ENCODE data around the gene RNPC3.

The RNPC3 gene

DNA sequence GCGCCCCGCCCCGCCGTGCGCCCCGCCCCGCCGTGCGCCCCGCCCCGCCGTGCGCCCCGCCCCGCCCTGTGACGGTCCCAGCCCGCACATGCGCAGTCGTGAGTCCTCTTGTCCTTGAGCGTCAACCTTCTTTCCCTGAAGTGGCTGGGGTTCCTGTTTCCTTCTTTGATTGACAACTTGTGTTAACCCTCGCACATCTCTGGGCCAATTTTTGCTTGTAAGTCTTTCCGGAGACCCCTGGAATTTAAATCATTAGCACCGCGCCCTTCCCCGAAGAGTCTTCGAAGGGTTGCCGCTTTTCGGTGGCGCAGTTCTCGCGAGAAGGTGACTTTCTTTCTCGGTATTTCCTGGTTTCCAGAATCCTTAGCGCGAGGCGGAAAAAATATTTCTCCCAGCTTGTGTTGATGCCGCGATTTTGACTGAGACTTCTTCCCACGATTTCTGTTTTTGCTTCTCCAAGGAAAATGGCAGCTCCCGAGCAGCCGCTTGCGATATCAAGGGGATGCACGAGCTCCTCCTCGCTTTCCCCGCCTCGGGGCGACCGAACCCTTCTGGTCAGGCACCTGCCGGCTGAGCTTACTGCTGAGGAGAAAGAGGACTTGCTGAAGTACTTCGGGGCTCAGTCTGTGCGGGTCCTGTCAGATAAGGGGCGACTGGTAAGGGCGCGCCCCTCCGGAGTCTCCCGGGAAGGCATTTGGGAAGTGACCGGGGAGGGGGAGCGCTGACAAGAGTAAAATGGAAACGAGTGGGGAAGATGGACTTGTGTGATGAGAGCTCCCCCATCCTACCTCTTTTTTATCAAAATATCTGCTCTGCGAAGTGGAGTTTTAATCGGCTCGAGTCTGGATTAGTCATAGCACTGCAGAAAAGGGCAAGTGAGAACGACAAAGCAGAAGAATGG, at the start of gene RNPC3:
RNPC3 (plus strand) TSS at position 93 of the 901 bp plus-strand sequence; CDS start at position 465, 372 bp downstream.
- Histone ChIP-seq H3K27ac (ENCODE audit: extremely low read depth, low read depth, low read length) (peak within 1 kb of the TSS; percentile 84), H3K36me3 (ENCODE audit: control insufficient read depth in 2 of 2, insufficient read depth in 1 of 2, low read length in 2 of 2) (peaks cover 0 to 25% of the 10 kb centered on the region in 2 experiments; a peak in 1 of 3 replicates), H3K4me1 (ENCODE audit: control insufficient read depth, insufficient read depth, low read length) (no peaks in the 10 kb centered on the region), H3K4me3 (ENCODE audit: low read depth, low read length) (peak within 1 kb of the TSS; percentile 95), H3K9me3 (ENCODE audit: control insufficient read depth, insufficient read depth, low read depth, low read length) (no peaks in the 10 kb centered on the region)
- ChIA-PET CTCF (interaction anchor here (0.5 to 3.4 kb wide), 3 partner anchors 11 to 1929 kb away, joined by 3 to 11 read pairs (median 3); no protein-coding TSS in a partner anchor), POLR2A (interaction anchor here (0.6 kb wide), 1 partner anchor 24 kb away, joined by 5 read pairs; no protein-coding TSS in a partner anchor)
- TF ChIP-seq, protein P1, sequence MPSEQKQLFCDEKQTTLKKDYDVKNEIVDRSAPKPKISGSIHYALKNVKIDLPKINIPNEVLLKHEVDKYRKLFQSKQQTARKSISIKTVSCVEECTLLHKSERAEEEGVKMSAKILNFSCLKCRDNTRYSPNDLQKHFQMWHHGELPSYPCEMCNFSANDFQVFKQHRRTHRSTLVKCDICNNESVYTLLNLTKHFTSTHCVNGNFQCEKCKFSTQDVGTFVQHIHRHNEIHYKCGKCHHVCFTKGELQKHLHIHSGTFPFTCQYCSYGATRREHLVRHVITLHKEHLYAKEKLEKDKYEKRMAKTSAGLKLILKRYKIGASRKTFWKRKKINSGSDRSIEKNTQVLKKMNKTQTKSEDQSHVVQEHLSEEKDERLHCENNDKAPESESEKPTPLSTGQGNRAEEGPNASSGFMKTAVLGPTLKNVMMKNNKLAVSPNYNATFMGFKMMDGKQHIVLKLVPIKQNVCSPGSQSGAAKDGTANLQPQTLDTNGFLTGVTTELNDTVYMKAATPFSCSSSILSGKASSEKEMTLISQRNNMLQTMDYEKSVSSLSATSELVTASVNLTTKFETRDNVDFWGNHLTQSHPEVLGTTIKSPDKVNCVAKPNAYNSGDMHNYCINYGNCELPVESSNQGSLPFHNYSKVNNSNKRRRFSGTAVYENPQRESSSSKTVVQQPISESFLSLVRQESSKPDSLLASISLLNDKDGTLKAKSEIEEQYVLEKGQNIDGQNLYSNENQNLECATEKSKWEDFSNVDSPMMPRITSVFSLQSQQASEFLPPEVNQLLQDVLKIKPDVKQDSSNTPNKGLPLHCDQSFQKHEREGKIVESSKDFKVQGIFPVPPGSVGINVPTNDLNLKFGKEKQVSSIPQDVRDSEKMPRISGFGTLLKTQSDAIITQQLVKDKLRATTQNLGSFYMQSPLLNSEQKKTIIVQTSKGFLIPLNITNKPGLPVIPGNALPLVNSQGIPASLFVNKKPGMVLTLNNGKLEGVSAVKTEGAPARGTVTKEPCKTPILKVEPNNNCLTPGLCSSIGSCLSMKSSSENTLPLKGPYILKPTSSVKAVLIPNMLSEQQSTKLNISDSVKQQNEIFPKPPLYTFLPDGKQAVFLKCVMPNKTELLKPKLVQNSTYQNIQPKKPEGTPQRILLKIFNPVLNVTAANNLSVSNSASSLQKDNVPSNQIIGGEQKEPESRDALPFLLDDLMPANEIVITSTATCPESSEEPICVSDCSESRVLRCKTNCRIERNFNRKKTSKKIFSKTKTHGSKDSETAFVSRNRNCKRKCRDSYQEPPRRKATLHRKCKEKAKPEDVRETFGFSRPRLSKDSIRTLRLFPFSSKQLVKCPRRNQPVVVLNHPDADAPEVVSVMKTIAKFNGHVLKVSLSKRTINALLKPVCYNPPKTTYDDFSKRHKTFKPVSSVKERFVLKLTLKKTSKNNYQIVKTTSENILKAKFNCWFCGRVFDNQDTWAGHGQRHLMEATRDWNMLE (tag by site-specific recombination; conservative IDR thresholded peaks at IDR 0.05; ENCODE audit: low read depth), result peak; percentile 66
- peak; percentile 44; the same call in 1 of the 2 replicates for TF ChIP-seq ZNF600 (tag by site-specific recombination; IDR thresholded peaks at IDR 0.05)
- TF ChIP-seq ZNF660 (tag by site-specific recombination; IDR thresholded peaks at IDR 0.05), result no peak; the same call in 1 of the 2 replicates
- TF ChIP-seq ZIC2 (tag by site-specific recombination; IDR thresholded peaks at IDR 0.05), result no peak
- TF ChIP-seq ZNF560 (tag by site-specific recombination; IDR thresholded peaks at IDR 0.05; ENCODE audit: borderline replicate concordance), result no peak
- 0 out of 2 replicates have a peak, but pooled peaks have one; percentile 8 for TF ChIP-seq ZNF629 (tag by site-specific recombination; IDR thresholded peaks at IDR 0.05)
- TF ChIP-seq KLF9 (tag by site-specific recombination; IDR thresholded peaks at IDR 0.05; ENCODE audit: low read depth), result peak; percentile 22; the same call in 1 of the 2 replicates
- peak; percentile 49; the same call in 1 of the 2 replicates for TF ChIP-seq ZBTB20 (tag by site-specific recombination; IDR thresholded peaks at IDR 0.05)
- TF ChIP-seq ZNF174 (tag by site-specific recombination; IDR thresholded peaks at IDR 0.05), result no peak
- TF ChIP-seq ZBTB17 (tag by site-specific recombination; IDR thresholded peaks at IDR 0.05), result peak; percentile 77
- TF ChIP-seq ZNF394 (tag by site-specific recombination; IDR thresholded peaks at IDR 0.05; ENCODE audit: borderline replicate concordance), result 0 out of 2 replicates have a peak, but pooled peaks have one; percentile 34
- no peak for TF ChIP-seq ZNF48 (tag by site-specific recombination; IDR thresholded peaks at IDR 0.05)
- TF ChIP-seq, protein P2, sequence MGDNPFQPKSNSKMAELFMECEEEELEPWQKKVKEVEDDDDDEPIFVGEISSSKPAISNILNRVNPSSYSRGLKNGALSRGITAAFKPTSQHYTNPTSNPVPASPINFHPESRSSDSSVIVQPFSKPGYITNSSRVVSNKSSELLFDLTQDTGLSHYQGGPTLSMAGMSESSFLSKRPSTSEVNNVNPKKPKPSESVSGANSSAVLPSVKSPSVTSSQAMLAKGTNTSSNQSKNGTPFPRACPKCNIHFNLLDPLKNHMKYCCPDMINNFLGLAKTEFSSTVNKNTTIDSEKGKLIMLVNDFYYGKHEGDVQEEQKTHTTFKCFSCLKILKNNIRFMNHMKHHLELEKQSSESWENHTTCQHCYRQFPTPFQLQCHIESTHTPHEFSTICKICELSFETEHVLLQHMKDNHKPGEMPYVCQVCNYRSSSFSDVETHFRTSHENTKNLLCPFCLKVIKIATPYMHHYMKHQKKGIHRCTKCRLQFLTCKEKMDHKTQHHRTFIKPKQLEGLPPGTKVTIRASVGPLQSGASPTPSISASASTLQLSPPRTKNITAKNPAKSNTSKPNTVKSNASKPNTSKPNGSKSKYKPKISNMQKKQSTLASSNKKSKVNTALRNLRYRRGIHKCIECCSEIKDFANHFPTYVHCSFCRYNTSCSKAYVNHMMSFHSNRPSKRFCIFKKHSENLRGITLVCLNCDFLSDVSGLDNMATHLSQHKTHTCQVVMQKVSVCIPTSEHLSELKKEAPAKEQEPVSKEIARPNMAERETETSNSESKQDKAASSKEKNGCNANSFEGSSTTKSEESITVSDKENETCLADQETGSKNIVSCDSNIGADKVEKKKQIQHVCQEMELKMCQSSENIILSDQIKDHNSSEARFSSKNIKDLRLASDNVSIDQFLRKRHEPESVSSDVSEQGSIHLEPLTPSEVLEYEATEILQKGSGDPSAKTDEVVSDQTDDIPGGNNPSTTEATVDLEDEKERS (tag by site-specific recombination; IDR thresholded peaks at IDR 0.05), result no peak
- TF ChIP-seq ZNF521 (tag by site-specific recombination; IDR thresholded peaks at IDR 0.05), result no peak
- TF ChIP-seq ZNF76 (tag by site-specific recombination; IDR thresholded peaks at IDR 0.05; ENCODE audit: borderline replicate concordance, low read depth), result peak; percentile 87
- TF ChIP-seq ZXDB (tag by site-specific recombination; IDR thresholded peaks at IDR 0.05), result peak; percentile 78
- peak; percentile 78 for TF ChIP-seq YY1 (tag by site-specific recombination; IDR thresholded peaks at IDR 0.05)
- no peak for TF ChIP-seq HOXD13 (CRISPR knock-in tag; IDR thresholded peaks at IDR 0.05; ENCODE audit: borderline replicate concordance)
- TF ChIP-seq ZNF223 (tag by site-specific recombination; IDR thresholded peaks at IDR 0.05), result no peak
- TF ChIP-seq ZNF654 (tag by site-specific recombination; IDR thresholded peaks at IDR 0.05; ENCODE audit: low read depth), result no peak
- TF ChIP-seq ZNF146 (tag by site-specific recombination; IDR thresholded peaks at IDR 0.05), result no peak
- no peak for TF ChIP-seq KLF17 (tag by site-specific recombination; IDR thresholded peaks at IDR 0.05)
- TF ChIP-seq SETDB1 (IDR thresholded peaks at IDR 0.05; ENCODE audit: insufficient read length, low read length), result no peak
- no peak for TF ChIP-seq TRIM28 (IDR thresholded peaks at IDR 0.05; ENCODE audit: borderline replicate concordance, low read length)
- TF ChIP-seq ZNF335 (tag by site-specific recombination; conservative IDR thresholded peaks at IDR 0.05), result peak; percentile 99
- TF ChIP-seq ZNF341 (tag by site-specific recombination; IDR thresholded peaks at IDR 0.05; ENCODE audit: low read depth), result peak; percentile 67
- TF ChIP-seq ZBTB6 (tag by site-specific recombination; IDR thresholded peaks at IDR 0.05), result no peak

All from HEK293 (cell line).